Smooth muscle cell of the umbilical artery (primary cell): ENCODE data around the gene KCNK1. TPM values are rescaled to one million over a fixed set of nuclear protein-coding genes. Genes with fewer than 3 reads are reported as not detected.

Experiments used
- total RNA-seq: library from RNA; depleted of rRNA; stranded (reverse); fragments of >200 nt; gene quantifications from 2 replicates; pipeline ENCODE4 v1.2.3, GENCODE V29; 2014

The KCNK1 gene
- total RNA-seq, result 6.8 and 10.8 TPM in 2 replicates

GRCh38 chr1:233613252-233614172 lies at the start of gene KCNK1:
KCNK1 (plus strand) TSS chr1:233614106; CDS start chr1:233614172, 66 bp downstream.

